Nephron (organoid): Measurements from ENCODE around the gene OGFR.

Experiments used
- H3K27ac Mint-ChIP-seq, 3 experiments: 2 replicates each; pipeline ENCODE4 v1.8.0; 2020; ENCODE audit warnings: mixed read lengths in 3 of 3, mild to moderate bottlenecking in 2 of 3, moderate library complexity in 1 of 3
- H3K27me3 Mint-ChIP-seq: 2 replicates; pipeline ENCODE4 v1.8.0; 2021; ENCODE audit warnings: low read depth, mild to moderate bottlenecking, moderate library complexity, mixed read lengths
- H3K36me3 Mint-ChIP-seq: 2 replicates; pipeline ENCODE4 v1.8.0; 2020; ENCODE audit warnings: low read depth, mixed read lengths
- H3K4me1 Mint-ChIP-seq: 2 replicates; pipeline ENCODE4 v1.8.0; 2020; ENCODE audit warnings: mixed read lengths
- H3K4me3 Mint-ChIP-seq, 3 experiments: 2 replicates each; pipeline ENCODE4 v1.8.0; 2020; ENCODE audit warnings: mild to moderate bottlenecking in 3 of 3, mixed read lengths in 3 of 3, moderate library complexity in 2 of 3
- H3K9me3 Mint-ChIP-seq: 2 replicates; pipeline ENCODE4 v1.8.0; 2020; ENCODE audit warnings: mixed read lengths
- TF ChIP-seq, protein P1 (sequence below), 3 experiments: fragments of 200-600 bp; sonication (generic); IDR thresholded peaks; one replicate each; pipeline ENCODE4 v1.5.0; 2021; ENCODE audit warnings: antibody characterized with exemption in 3 of 3; ENCODE audit not compliant: unreplicated experiment in 3 of 3

The OGFR gene

GRCh38 chr20:62860924-62861691 is 56.5 kb downstream of the OGFR start:
- H3K27me3 Mint-ChIP-seq = peaks cover 14% of the 10 kb centered on the region
- H3K36me3 Mint-ChIP-seq = peaks cover 12% of the 10 kb centered on the region
- no peak overlapping the region for H3K27ac Mint-ChIP-seq
- H3K9me3 Mint-ChIP-seq = peaks cover 9% of the 10 kb centered on the region
- peaks cover 25% of the 10 kb centered on the region for H3K4me1 Mint-ChIP-seq
- TF ChIP-seq, protein P1, sequence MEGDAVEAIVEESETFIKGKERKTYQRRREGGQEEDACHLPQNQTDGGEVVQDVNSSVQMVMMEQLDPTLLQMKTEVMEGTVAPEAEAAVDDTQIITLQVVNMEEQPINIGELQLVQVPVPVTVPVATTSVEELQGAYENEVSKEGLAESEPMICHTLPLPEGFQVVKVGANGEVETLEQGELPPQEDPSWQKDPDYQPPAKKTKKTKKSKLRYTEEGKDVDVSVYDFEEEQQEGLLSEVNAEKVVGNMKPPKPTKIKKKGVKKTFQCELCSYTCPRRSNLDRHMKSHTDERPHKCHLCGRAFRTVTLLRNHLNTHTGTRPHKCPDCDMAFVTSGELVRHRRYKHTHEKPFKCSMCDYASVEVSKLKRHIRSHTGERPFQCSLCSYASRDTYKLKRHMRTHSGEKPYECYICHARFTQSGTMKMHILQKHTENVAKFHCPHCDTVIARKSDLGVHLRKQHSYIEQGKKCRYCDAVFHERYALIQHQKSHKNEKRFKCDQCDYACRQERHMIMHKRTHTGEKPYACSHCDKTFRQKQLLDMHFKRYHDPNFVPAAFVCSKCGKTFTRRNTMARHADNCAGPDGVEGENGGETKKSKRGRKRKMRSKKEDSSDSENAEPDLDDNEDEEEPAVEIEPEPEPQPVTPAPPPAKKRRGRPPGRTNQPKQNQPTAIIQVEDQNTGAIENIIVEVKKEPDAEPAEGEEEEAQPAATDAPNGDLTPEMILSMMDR (IDR thresholded peaks at IDR 0.05; ENCODE audit: unreplicated experiment in 3 of 3) = no peak
- peak overlapping the region in 1 of 3 experiments; percentile 56 for H3K4me3 Mint-ChIP-seq

DNA sequence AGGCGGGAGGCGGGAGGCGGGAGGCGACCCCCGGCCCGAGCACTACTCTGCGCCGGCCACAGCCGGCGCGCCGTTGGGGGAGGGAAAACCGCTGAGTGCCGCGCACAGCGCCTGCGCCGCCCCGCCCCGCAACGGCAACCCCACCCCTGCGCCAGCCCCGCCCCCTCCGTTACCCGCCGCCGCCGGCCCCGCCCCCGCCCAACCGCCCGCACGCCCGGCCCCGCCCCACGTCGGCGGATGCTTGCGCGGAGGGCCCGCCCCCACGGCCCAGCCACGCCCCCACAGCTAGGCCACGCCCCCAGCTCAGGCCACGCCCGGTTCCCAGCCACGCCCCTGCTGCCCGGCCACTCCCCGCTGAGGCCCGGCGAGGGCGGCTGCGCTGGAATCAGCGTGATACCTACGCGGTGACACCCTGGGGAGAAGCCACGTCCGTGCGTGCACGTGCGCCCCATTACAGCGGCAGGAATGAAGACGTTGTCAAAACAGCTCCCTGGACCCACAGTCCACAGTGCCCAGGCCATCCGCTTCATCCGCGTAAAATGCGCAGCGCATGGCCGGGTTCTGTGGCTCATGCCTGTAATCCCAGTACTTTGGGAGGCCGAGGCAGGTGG is 57.2 kb downstream of the OGFR start, which contains the start of gene TCFL5:
Gene TCFL5, minus strand, starts transcription at position 97 of the 611 bp plus-strand sequence. CDS start 152 bp downstream, outside the sequence.
- H3K4me3 Mint-ChIP-seq = peak within 1 kb of the TSS; percentile 79 to 88 (median 85)
- peaks cover 25% of the 10 kb centered on the region for H3K4me1 Mint-ChIP-seq
- TF ChIP-seq, protein P1 (IDR thresholded peaks at IDR 0.05; ENCODE audit: unreplicated experiment in 3 of 3) = no peak
- peaks cover 14% of the 10 kb centered on the region for H3K27me3 Mint-ChIP-seq
- H3K36me3 Mint-ChIP-seq = peaks cover 11% of the 10 kb centered on the region
- peaks cover 9% of the 10 kb centered on the region for H3K9me3 Mint-ChIP-seq
- peak within 1 kb of the TSS; percentile 30 to 84 (median 75) for H3K27ac Mint-ChIP-seq
